NB4 (cell line): ENCODE data around the gene ZNF423.

Experiments
- DNase-seq: peaks from one replicate; pipeline ENCODE4 v3.0.0; 2010; ENCODE audit warnings: low read depth
- H3K4me3 ChIP-seq: one replicate; pipeline ENCODE4 v1.5.1; 2011; ENCODE audit warnings: mild to moderate bottlenecking, low read depth, low read length, moderate library complexity
- CTCF ChIP-seq: IDR thresholded peaks from one replicate; pipeline ENCODE4 v1.5.1; 2012; ENCODE audit warnings: low read depth, low read length
- MAX ChIP-seq: IDR thresholded peaks from 2 replicates; pipeline ENCODE4 v1.6.1; 2011; ENCODE audit warnings: low read depth, low read length
- MYC ChIP-seq: IDR thresholded peaks from 2 replicates; pipeline ENCODE4 v1.6.1; 2011; ENCODE audit warnings: low read depth, low read length
- POLR2A ChIP-seq: IDR thresholded peaks from 2 replicates; pipeline ENCODE4 v1.6.1; 2011; ENCODE audit warnings: mild to moderate bottlenecking; ENCODE audit not compliant: insufficient read length; ENCODE audit errors: extremely low read depth

ZNF423 gene

DNA sequence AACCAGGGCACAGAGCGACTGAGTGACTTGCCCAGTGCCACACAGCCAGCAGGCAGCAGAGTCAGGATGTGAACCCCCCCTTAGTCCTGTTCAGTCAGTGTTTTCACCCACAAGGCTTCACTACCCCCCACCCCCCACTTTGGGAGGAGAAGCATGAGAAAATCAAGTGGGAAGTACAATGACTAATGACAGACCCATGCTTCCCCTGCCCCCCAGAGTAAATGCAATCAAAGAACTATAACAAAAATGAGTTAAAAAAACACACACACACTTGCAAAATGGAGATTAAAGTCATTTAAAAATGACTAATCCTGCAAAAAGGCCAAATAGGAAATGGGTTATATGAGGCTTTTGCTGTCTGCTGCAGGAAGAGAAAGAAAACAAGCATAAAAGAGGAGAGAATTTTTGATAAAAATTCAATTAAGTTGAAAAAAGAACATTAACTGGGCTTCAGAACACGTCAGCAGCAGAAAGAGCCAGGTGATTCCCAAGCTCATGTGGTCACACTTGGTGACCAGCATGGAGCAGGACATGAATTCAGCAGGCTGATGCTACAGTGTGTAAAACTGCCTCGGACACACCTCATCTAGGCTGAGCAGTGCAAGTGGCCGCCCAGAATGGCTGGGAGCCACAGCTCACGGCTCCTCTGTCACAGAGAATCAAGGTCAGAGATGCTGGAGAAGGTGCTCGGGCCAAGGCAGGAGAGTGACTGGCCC, 212.3 kb downstream of the ZNF423 start:
- TF ChIP-seq MYC (no peak), CTCF (no peak), POLR2A (no peak), MAX (no peak)
- H3K4me3 ChIP-seq = no peak overlapping the region
- DNase-seq = no peak

- TF ChIP-seq MYC = no peak
- H3K4me3 ChIP-seq = no peak overlapping the region
- no peak for DNase-seq
Observed at GRCh38 chr16:49641250-49641649, 214.7 kb downstream of the ZNF423 start.

GRCh38 chr16:49640581-49640980, 215.3 kb downstream of the ZNF423 start:
- H3K4me3 ChIP-seq = no peak overlapping the region
- TF ChIP-seq POLR2A = no peak
- no peak for DNase-seq

GRCh38 chr16:49639739-49640431, 216.0 kb downstream of the ZNF423 start:
- no peak overlapping the region for H3K4me3 ChIP-seq
- TF ChIP-seq POLR2A = no peak
- DNase-seq = no peak

DNA sequence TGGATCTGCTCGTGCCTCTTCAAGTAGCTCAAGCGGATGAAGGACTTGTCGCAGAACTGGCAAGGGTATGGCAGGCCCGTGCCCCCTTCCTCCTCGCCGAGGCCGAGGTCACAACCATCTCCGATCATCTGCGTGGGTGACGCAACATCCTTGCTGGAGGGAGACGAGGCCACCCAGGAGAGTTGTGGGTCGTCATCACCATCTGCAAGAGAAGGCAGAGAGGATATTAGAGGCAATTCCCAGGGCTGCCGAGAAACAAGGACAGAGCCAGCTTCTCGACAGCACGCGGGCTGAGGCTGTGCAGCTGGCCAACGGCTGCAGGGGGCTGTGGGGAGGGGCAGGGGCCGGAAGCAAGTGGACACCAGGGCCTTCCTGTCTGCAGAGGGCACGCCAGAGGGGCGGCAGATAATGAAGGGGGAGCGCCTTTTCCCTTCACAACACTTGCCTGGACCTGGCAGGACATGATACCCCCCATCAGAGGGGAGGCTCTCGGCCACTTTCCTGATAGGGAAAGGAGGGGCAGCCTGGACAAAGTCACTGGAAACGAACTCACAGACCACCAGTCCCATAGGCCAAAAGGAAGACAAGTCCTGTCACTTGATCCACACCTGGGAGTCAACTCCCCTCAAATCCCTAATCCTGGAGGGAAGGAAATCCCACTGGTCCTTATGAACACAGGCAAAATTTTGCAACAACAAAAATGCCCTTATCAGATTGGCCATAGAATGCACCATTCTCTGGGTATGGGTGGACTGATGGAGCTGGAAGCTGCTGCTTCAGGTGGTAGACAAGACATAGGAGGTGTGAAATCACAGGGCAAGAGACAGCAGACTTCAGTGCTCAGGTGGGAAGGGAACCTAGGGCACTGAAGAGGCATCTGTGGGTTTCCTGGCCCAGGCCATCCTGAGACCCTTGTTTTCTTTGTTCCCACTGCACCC, 217.0 kb downstream of the ZNF423 start:
- TF ChIP-seq MYC = no peak
- no peak for TF ChIP-seq MAX
- no peak for TF ChIP-seq CTCF
- TF ChIP-seq POLR2A = no peak
- H3K4me3 ChIP-seq = no peak overlapping the region
- DNase-seq = peak; percentile 58

DNA sequence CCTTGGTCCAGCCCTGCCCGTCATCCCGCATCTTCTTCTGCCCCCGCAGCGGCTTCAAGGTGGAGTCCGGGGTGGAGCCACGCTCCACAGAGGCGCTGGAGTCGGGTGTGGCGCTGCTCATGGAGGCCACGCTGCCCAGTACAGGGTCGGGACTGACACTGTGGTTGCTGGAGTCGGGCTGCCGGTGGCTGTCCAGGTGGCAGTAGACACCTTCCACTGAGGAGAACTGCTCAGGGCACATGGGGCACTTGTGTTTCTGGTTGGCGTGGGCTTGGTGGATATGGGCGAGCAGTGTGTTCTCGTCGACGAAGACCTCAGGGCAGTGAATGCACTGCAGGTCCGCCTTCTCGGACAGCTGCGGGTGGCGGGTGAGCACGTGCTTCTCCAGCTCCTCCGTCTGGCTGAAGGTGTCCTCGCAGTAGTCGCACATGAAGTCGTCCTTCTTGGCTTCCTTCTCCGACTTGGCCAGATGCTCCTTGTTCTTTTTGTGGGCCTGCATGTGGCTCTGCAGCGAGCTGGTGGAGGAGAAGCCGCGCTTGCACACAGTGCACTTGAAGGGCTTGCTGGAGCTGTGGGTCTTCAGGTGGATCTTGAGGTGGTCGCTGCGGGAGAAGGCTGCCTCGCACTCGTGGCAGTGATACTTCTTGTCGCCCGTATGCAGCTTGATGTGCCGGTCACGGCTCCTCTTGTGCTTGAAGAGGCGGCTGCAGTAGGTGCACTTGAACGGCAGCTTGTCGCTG, 217.8 kb downstream of the ZNF423 start:
- no peak overlapping the region for H3K4me3 ChIP-seq
- TF ChIP-seq POLR2A (no peak), CTCF (no peak), MAX (no peak), MYC (no peak)
- no peak for DNase-seq

DNA sequence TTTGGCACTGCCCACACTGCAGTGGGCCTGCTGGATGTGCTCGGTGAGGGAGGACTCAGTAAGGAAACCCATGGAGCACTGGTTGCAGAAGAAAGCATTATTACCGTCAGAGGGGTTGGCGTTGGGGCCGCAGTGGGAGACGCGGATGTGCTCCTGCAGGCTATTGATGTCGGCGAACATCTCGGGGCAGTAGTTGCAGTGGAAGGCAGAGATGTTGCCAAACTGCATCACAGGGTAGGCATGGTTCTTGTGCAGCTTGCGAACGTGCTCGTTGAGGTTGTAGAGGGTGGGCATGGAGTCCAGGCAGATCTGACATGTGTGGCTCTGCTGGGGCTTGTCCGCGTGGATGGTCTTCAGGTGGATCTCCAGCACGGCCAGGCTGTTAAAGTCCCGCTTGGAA, 218.4 kb downstream of the ZNF423 start:
- no peak for TF ChIP-seq CTCF
- no peak overlapping the region for H3K4me3 ChIP-seq
- no peak for DNase-seq
